ENCODE measurements around the gene SUCO.

Gene SUCO

GRCh38 chr1:172496678-172497077 lies 36.3 kb upstream of the SUCO start:
- H3K27ac ChIP-seq (ENCODE audit: low read depth, low read length) = no peak overlapping the region
- H3K9ac ChIP-seq (ENCODE audit: low read length) = no peak overlapping the region
- H3K27me3 ChIP-seq (ENCODE audit: control insufficient read depth, insufficient read depth, low read length) = no peaks in the 10 kb centered on the region
- H3K36me3 ChIP-seq (ENCODE audit: control insufficient read depth, insufficient read depth, low read length) = no peaks in the 10 kb centered on the region
- H3K4me1 ChIP-seq (ENCODE audit: control insufficient read depth, insufficient read depth, low read length) = no peaks in the 10 kb centered on the region
- H3K4me3 ChIP-seq (ENCODE audit: low read length) = no peak overlapping the region

GRCh38 chr1:172497230-172497629 lies 35.7 kb upstream of the SUCO start:
- Histone ChIP-seq H3K4me1 (ENCODE audit: control insufficient read depth, insufficient read depth, low read length) (no peaks in the 10 kb centered on the region), H3K27me3 (ENCODE audit: control insufficient read depth, insufficient read depth, low read length) (no peaks in the 10 kb centered on the region), H3K4me3 (ENCODE audit: low read length) (no peak overlapping the region), H3K27ac (ENCODE audit: low read depth, low read length) (no peak overlapping the region), H3K36me3 (ENCODE audit: control insufficient read depth, insufficient read depth, low read length) (no peaks in the 10 kb centered on the region), H3K9ac (ENCODE audit: low read length) (no peak overlapping the region)

DNA sequence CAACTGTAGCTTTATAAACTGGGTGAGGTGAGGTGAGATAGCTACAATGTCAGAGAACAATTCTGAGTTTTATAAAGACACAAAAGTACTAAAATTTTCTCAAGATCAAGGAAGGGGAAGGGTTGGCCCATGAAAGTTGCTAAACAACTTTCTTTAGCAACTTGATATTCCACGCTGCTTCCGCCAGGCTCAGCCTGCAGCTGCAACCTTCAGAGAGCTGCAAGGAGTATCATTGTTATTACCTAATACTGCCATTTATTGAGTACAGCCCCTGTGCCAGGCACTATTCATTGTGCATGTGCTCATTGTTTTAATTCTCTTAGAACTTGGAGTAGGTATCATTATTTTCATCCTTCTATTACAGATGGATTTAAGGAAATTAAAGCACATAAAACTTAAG lies 34.1 kb upstream of the SUCO start:
- Histone ChIP-seq H3K4me1 (ENCODE audit: control insufficient read depth, insufficient read depth, low read length) (no peaks in the 10 kb centered on the region), H3K9ac (ENCODE audit: low read length) (no peak overlapping the region), H3K27ac (ENCODE audit: low read depth, low read length) (no peak overlapping the region), H3K36me3 (ENCODE audit: control insufficient read depth, insufficient read depth, low read length) (no peaks in the 10 kb centered on the region), H3K4me3 (ENCODE audit: low read length) (no peak overlapping the region), H3K27me3 (ENCODE audit: control insufficient read depth, insufficient read depth, low read length) (no peaks in the 10 kb centered on the region)

DNA sequence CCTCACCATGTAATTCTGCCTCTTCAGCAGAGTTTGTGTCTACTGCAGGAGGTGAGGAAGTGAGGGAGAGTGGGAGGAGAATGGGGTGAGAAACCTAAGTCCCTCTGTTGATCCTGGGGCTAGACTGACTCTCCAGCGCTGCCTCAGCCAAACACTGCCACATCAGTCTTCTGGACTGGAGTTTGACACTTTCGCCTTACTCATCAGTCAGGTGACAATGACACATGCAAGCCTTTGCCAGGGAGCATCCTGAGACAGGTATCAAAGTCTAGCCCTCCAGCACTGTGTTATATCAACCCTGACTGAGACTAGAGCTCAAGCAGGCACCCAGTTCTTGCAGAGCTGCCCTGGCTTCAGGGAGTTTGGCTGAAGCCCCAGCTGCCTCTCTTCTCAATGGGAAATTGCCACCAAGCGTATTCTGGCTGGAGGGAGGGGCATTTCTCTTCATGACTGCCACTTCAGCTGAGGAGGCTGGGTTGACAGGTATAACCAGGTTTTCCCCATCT lies 33.3 kb upstream of the SUCO start:
- Histone ChIP-seq H3K9ac (ENCODE audit: low read length) (no peak overlapping the region), H3K4me1 (ENCODE audit: control insufficient read depth, insufficient read depth, low read length) (no peaks in the 10 kb centered on the region), H3K4me3 (ENCODE audit: low read length) (no peak overlapping the region), H3K27ac (ENCODE audit: low read depth, low read length) (no peak overlapping the region), H3K27me3 (ENCODE audit: control insufficient read depth, insufficient read depth, low read length) (no peaks in the 10 kb centered on the region), H3K36me3 (ENCODE audit: control insufficient read depth, insufficient read depth, low read length) (no peaks in the 10 kb centered on the region)

DNA sequence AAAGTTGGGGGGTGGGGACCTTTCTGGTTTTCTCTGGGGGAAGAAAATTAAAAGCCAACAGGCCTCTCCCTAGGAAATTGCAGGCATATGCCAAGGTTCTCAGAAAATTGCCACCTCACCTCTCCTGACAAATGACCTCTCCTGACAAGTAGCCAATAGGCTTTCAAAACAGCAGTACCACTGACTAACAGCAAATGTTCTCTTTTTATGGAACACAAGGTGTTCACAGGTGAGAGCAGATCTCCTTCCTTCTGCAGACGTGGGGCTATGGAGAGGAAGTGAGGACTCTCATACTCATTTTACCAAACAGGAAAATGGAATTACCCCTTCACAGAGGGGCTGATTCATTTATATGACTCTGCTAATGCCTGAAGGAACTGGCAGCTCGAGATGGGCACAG lies 32.7 kb upstream of the SUCO start:
- Histone ChIP-seq H3K4me3 (ENCODE audit: low read length) (no peak overlapping the region), H3K9ac (ENCODE audit: low read length) (no peak overlapping the region), H3K36me3 (ENCODE audit: control insufficient read depth, insufficient read depth, low read length) (no peaks in the 10 kb centered on the region), H3K27ac (ENCODE audit: low read depth, low read length) (no peak overlapping the region), H3K4me1 (ENCODE audit: control insufficient read depth, insufficient read depth, low read length) (no peaks in the 10 kb centered on the region), H3K27me3 (ENCODE audit: control insufficient read depth, insufficient read depth, low read length) (no peaks in the 10 kb centered on the region)

- Histone ChIP-seq H3K27me3 (ENCODE audit: control insufficient read depth, insufficient read depth, low read length) (no peaks in the 10 kb centered on the region), H3K9ac (ENCODE audit: low read length) (no peak overlapping the region), H3K4me1 (ENCODE audit: control insufficient read depth, insufficient read depth, low read length) (no peaks in the 10 kb centered on the region), H3K36me3 (ENCODE audit: control insufficient read depth, insufficient read depth, low read length) (no peaks in the 10 kb centered on the region), H3K4me3 (ENCODE audit: low read length) (no peak overlapping the region), H3K27ac (ENCODE audit: low read depth, low read length) (no peak overlapping the region)
Measured at GRCh38 chr1:172507741-172508140, 25.2 kb upstream of the SUCO start.

DNA sequence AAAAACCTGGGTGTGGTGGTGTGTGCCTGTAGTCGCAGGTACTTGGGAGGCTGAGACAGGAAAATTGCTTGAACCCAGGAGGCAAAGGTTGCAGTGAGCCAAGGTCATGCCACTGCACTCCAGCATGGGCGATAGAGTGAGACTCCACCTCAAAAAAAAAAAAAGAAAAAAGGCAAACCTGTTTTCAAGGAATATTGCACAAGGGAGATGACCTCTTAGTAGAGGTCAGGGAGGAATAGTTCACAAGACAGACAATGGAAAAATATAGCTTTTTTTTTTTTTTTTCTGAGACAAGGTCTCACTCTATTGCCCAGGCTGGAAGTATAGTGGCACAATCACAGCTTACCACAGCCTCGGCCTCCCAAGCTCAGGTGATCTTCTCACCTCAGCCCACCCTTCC lies 22.5 kb upstream of the SUCO start:
- H3K4me1 ChIP-seq (ENCODE audit: control insufficient read depth, insufficient read depth, low read length) = no peaks in the 10 kb centered on the region
- no peak overlapping the region for H3K9ac ChIP-seq (ENCODE audit: low read length)
- no peak overlapping the region for H3K4me3 ChIP-seq (ENCODE audit: low read length)
- H3K36me3 ChIP-seq (ENCODE audit: control insufficient read depth, insufficient read depth, low read length) = no peaks in the 10 kb centered on the region
- no peaks in the 10 kb centered on the region for H3K27me3 ChIP-seq (ENCODE audit: control insufficient read depth, insufficient read depth, low read length)
- H3K27ac ChIP-seq (ENCODE audit: low read depth, low read length) = no peak overlapping the region

DNA sequence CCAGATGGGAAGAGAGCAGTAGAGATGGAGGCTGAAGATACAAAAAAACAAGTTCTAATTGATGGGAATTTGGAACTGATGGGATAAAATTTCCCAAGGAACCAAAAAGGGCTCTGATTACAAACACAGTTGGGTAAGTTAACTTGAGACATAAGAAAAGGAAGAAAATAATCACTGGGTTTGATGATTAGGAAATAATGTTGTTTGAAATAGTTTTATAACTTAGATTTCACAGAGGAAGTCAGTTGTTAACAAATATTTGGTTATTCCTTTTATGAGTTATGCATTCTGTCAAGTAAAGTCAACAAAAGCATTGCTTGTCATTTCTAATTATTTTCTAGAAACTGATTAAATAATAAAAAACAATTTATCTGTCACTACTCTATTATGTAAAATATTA lies 20.4 kb upstream of the SUCO start:
- no peak overlapping the region for H3K27ac ChIP-seq (ENCODE audit: low read depth, low read length)
- no peak overlapping the region for H3K4me3 ChIP-seq (ENCODE audit: low read length)
- H3K4me1 ChIP-seq (ENCODE audit: control insufficient read depth, insufficient read depth, low read length) = no peaks in the 10 kb centered on the region
- H3K27me3 ChIP-seq (ENCODE audit: control insufficient read depth, insufficient read depth, low read length) = no peaks in the 10 kb centered on the region
- H3K36me3 ChIP-seq (ENCODE audit: control insufficient read depth, insufficient read depth, low read length) = no peaks in the 10 kb centered on the region
- no peak overlapping the region for H3K9ac ChIP-seq (ENCODE audit: low read length)

GRCh38 chr1:172513479-172513878 lies 19.5 kb upstream of the SUCO start:
- Histone ChIP-seq H3K4me1 (ENCODE audit: control insufficient read depth, insufficient read depth, low read length) (no peaks in the 10 kb centered on the region), H3K9ac (ENCODE audit: low read length) (no peak overlapping the region), H3K27me3 (ENCODE audit: control insufficient read depth, insufficient read depth, low read length) (no peaks in the 10 kb centered on the region), H3K4me3 (ENCODE audit: low read length) (no peak overlapping the region), H3K36me3 (ENCODE audit: control insufficient read depth, insufficient read depth, low read length) (no peaks in the 10 kb centered on the region), H3K27ac (ENCODE audit: low read depth, low read length) (no peak overlapping the region)

GRCh38 chr1:172514108-172514507 lies 18.8 kb upstream of the SUCO start:
- Histone ChIP-seq H3K36me3 (ENCODE audit: control insufficient read depth, insufficient read depth, low read length) (no peaks in the 10 kb centered on the region), H3K4me1 (ENCODE audit: control insufficient read depth, insufficient read depth, low read length) (no peaks in the 10 kb centered on the region), H3K9ac (ENCODE audit: low read length) (no peak overlapping the region), H3K27ac (ENCODE audit: low read depth, low read length) (no peak overlapping the region), H3K4me3 (ENCODE audit: low read length) (no peak overlapping the region), H3K27me3 (ENCODE audit: control insufficient read depth, insufficient read depth, low read length) (no peaks in the 10 kb centered on the region)

- no peak overlapping the region for H3K4me3 ChIP-seq (ENCODE audit: low read length)
- no peaks in the 10 kb centered on the region for H3K4me1 ChIP-seq (ENCODE audit: control insufficient read depth, insufficient read depth, low read length)
- H3K9ac ChIP-seq (ENCODE audit: low read length) = no peak overlapping the region
- H3K27ac ChIP-seq (ENCODE audit: low read depth, low read length) = no peak overlapping the region
- no peaks in the 10 kb centered on the region for H3K27me3 ChIP-seq (ENCODE audit: control insufficient read depth, insufficient read depth, low read length)
- no peaks in the 10 kb centered on the region for H3K36me3 ChIP-seq (ENCODE audit: control insufficient read depth, insufficient read depth, low read length)
Measured at GRCh38 chr1:172515436-172515835, 17.5 kb upstream of the SUCO start.

DNA sequence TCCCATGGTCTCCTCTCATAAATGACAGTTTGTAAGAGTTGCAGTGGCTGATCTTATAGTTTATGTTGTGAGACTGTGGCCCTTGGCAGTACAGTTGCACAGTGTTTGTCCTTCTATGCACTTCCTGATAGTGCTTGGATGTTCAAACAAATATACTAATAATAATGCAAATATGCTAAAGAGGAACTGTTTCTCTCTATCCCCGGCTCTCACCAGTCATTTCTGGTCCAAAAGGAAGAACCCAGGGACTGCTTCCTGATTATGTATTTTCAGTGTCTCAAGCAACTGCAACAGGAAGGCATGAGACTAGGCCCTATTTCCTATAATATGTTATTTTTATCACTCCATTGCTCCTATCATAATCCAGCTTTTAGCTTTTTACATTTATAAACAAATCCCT lies 17.0 kb upstream of the SUCO start:
- no peaks in the 10 kb centered on the region for H3K36me3 ChIP-seq (ENCODE audit: control insufficient read depth, insufficient read depth, low read length)
- no peak overlapping the region for H3K27ac ChIP-seq (ENCODE audit: low read depth, low read length)
- no peak overlapping the region for H3K4me3 ChIP-seq (ENCODE audit: low read length)
- H3K9ac ChIP-seq (ENCODE audit: low read length) = no peak overlapping the region
- no peaks in the 10 kb centered on the region for H3K4me1 ChIP-seq (ENCODE audit: control insufficient read depth, insufficient read depth, low read length)
- no peaks in the 10 kb centered on the region for H3K27me3 ChIP-seq (ENCODE audit: control insufficient read depth, insufficient read depth, low read length)

GRCh38 chr1:172517081-172517480 lies 15.9 kb upstream of the SUCO start:
- Histone ChIP-seq H3K4me1 (ENCODE audit: control insufficient read depth, insufficient read depth, low read length) (no peaks in the 10 kb centered on the region), H3K9ac (ENCODE audit: low read length) (no peak overlapping the region), H3K27ac (ENCODE audit: low read depth, low read length) (no peak overlapping the region), H3K36me3 (ENCODE audit: control insufficient read depth, insufficient read depth, low read length) (no peaks in the 10 kb centered on the region), H3K27me3 (ENCODE audit: control insufficient read depth, insufficient read depth, low read length) (no peaks in the 10 kb centered on the region), H3K4me3 (ENCODE audit: low read length) (no peak overlapping the region)
